Transverse colon (tissue), 4 donors: ENCODE measurements around the gene MBIP. TPM values are rescaled to one million over a fixed set of nuclear protein-coding genes. Genes with fewer than 3 reads are reported as not detected.

Source experiments
- DNase-seq: peaks from one replicate; pipeline ENCODE4 v3.0.0-alpha.2; 2019
- H3K27ac ChIP-seq, 4 donors: fragments of 200-600 bp; sonication (generic); 2 replicates each; pipeline ENCODE4 v1.5.1; 2016 to 2018; ENCODE audit warnings: inconsistent platforms in 4 of 4
- H3K27me3 ChIP-seq: fragments of 200-600 bp; sonication (generic); 2 replicates; pipeline ENCODE4 v1.5.1; 2017; ENCODE audit warnings: inconsistent platforms
- H3K36me3 ChIP-seq, 4 donors: fragments of 200-600 bp; sonication (generic); 2 replicates each; pipeline ENCODE4 v1.5.1; 2017 to 2019; ENCODE audit warnings: inconsistent platforms in 4 of 4
- H3K4me1 ChIP-seq, 4 donors: fragments of 200-600 bp; sonication (generic); 2 replicates each; pipeline ENCODE4 v1.5.1; 2017 to 2020; ENCODE audit warnings: inconsistent platforms in 4 of 4
- H3K4me3 ChIP-seq, 4 donors: fragments of 200-600 bp; sonication (generic); 1 replicate in 1 of 4; 2 replicates in 3 of 4; pipeline versions ENCODE4 v1.5.1 to v1.6.1; 2017 to 2019; ENCODE audit warnings: inconsistent platforms in 4 of 4
- H3K9me3 ChIP-seq, 2 donors: fragments of 200-600 bp; sonication (generic); 2 replicates each; pipeline ENCODE4 v1.5.1; 2017 to 2019; ENCODE audit warnings: inconsistent platforms in 2 of 2
- CTCF ChIP-seq, 5 experiments: fragments of 200-600 bp in 3 of 5; fragments of 450-650 bp in 2 of 5; sonication (generic) in 3 of 5; IDR thresholded peaks; 1 replicate in 2 of 5; 2 replicates in 3 of 5; pipeline ENCODE4 v1.5.1; 2016 to 2017; ENCODE audit warnings: antibody characterized with exemption in 5 of 5, inconsistent platforms in 3 of 5, mild to moderate bottlenecking in 2 of 5, moderate library complexity in 1 of 5
- EP300 ChIP-seq: sonication (generic); formaldehyde crosslinking; IDR thresholded peaks from one replicate; pipeline ENCODE4 v1.6.1; 2017; ENCODE audit warnings: antibody characterized with exemption, low read depth
- POLR2A ChIP-seq: fragments of 450-650 bp; IDR thresholded peaks from one replicate; pipeline ENCODE4 v1.6.1; 2016; ENCODE audit warnings: antibody characterized with exemption, mild to moderate bottlenecking, moderate library complexity
- POLR2AphosphoS5 ChIP-seq, 3 donors: sonication (generic); formaldehyde crosslinking; IDR thresholded peaks; one replicate each; pipeline ENCODE4 v1.6.1; 2016; ENCODE audit warnings: antibody characterized with exemption in 3 of 3
- WGBS, 2 donors: methylation state at CpG; one replicate each; pipeline ENCODE4 v1.1.5; 2018; ENCODE audit warnings: low coverage in 1 of 2; 5-methylcytosine and 5-hydroxymethylcytosine counted together
- in situ Hi-C, 4 donors: fragments of 200-750 bp; cut with MboI; loops; one replicate each; pipeline versions ENCODE4 v1.15.0 to v1.15.1; 2017; ENCODE audit warnings: low sequenced_read_pairs in 3 of 4, low pct_ligation_motif_present in 1 of 4, low pct_unique_long_range_greater_than_20kb in 1 of 4
- intact Hi-C: fragments of 100-400 bp; cut with DNase I; formaldehyde crosslinking; loops from one replicate; pipeline ENCODE4 v1.15.1; 2023; ENCODE audit warnings: low total_unique reads
- total RNA-seq, 4 donors: library from RNA; depleted of rRNA; stranded (reverse); fragments of >200 nt; gene quantifications; one replicate each; pipeline ENCODE4 v1.1.0, GENCODE V29; 2016

Gene MBIP
- total RNA-seq, 4 donors from 2014 or later, result 5.4 to 20.6 (median 17.1) TPM

- no peaks in the 10 kb centered on the region for H3K27me3 ChIP-seq
- no peaks in the 10 kb centered on the region for H3K36me3 ChIP-seq
- intact Hi-C loops (no loop called here), in situ Hi-C loops (loop anchor here in 2 of 4 donors (25.0 kb wide), 2 partner anchors 150 to 475 kb away; no protein-coding TSS in a partner anchor)
- H3K9me3 ChIP-seq, result no peaks in the 10 kb centered on the region
- WGBS, 2 donors, result 43 to 64% methylated on average over 3 of the region's 3 CpGs
- H3K4me3 ChIP-seq, result no peak overlapping the region
- DNase-seq, result no peak
- H3K27ac ChIP-seq, result no peak overlapping the region
- TF ChIP-seq POLR2A (no peak), EP300 (no peak), POLR2AphosphoS5 (IDR thresholded peaks at IDR 0.05) (no peak), CTCF (IDR thresholded peaks at IDR 0.05) (no peak)
- peaks cover 0 to 5% (median 0%) of the 10 kb centered on the region in 4 donors for H3K4me1 ChIP-seq
Observed at GRCh38 chr14:36362648-36363047, 42.2 kb upstream of the MBIP start.

- 74 to 91% methylated on average over 1 to 2 of the region's 2 CpGs for WGBS, 2 donors
- no peak for DNase-seq
- Histone ChIP-seq H3K36me3 (no peaks in the 10 kb centered on the region), H3K27ac (no peak overlapping the region), H3K9me3 (peaks cover 4 to 9% of the 10 kb centered on the region in 2 donors), H3K4me1 (peaks cover 0 to 5% (median 0%) of the 10 kb centered on the region in 4 donors), H3K27me3 (no peaks in the 10 kb centered on the region), H3K4me3 (no peak overlapping the region)
- intact Hi-C loops, result no loop called here
- no peak for TF ChIP-seq EP300
- TF ChIP-seq CTCF (IDR thresholded peaks at IDR 0.05), result no peak
- no peak for TF ChIP-seq POLR2A
- TF ChIP-seq POLR2AphosphoS5 (IDR thresholded peaks at IDR 0.05), result no peak
- in situ Hi-C loops, result loop anchor here in 2 of 4 donors (25.0 kb wide), 2 partner anchors 149 to 474 kb away; no protein-coding TSS in a partner anchor
Observed at GRCh38 chr14:36361210-36361853, 40.9 kb upstream of the MBIP start.

- WGBS, 2 donors, result 88% methylated on average over 1 of the region's 1 CpG
- H3K4me1 ChIP-seq, result no peaks in the 10 kb centered on the region
- intact Hi-C loops, result no loop called here
Observed at GRCh38 chr14:36356862-36357261, 36.4 kb upstream of the MBIP start.

GRCh38 chr14:36346052-36346451 lies 25.6 kb upstream of the MBIP start:
- Histone ChIP-seq H3K4me3 (no peak overlapping the region), H3K27ac (no peak overlapping the region), H3K27me3 (no peaks in the 10 kb centered on the region), H3K9me3 (no peaks in the 10 kb centered on the region), H3K36me3 (no peaks in the 10 kb centered on the region), H3K4me1 (no peaks in the 10 kb centered on the region)
- in situ Hi-C loops (no loop called here), intact Hi-C loops (no loop called here)
- TF ChIP-seq POLR2AphosphoS5 (IDR thresholded peaks at IDR 0.05) (no peak), CTCF (IDR thresholded peaks at IDR 0.05) (no peak), POLR2A (no peak)
- DNase-seq, result no peak
- WGBS, 2 donors, result 33 to 60% methylated on average over 1 to 2 of the region's 2 CpGs

More at GRCh38 chr14:36356862-36357261, 36.4 kb upstream of the MBIP start:
- Histone ChIP-seq H3K27ac (no peak overlapping the region), H3K4me3 (no peak overlapping the region), H3K27me3 (no peaks in the 10 kb centered on the region), H3K9me3 (peaks cover 4 to 13% of the 10 kb centered on the region in 2 donors), H3K36me3 (no peaks in the 10 kb centered on the region)
- TF ChIP-seq POLR2AphosphoS5 (IDR thresholded peaks at IDR 0.05) (no peak), POLR2A (no peak), EP300 (no peak), CTCF (IDR thresholded peaks at IDR 0.05) (no peak)
- in situ Hi-C loops, result loop anchor here in 2 of 4 donors (25.0 kb wide), 2 partner anchors 145 to 470 kb away; no protein-coding TSS in a partner anchor
- DNase-seq, result no peak
